HG03378 (cell line): ENCODE results near the gene IFI6.
A peak's percentile ranks its signal among the peaks of the same experiment; 100 is the strongest.
"Not testable (repeated sequence)": the region's sequence is repeated elsewhere in the genome, so short reads cannot be mapped to it uniquely, and the experiment has no call there.

Experiments used
- ATAC-seq: cut with Tn5 transposase; IDR thresholded peaks from one replicate; pipeline ENCODE4 v1.9.1; 2021; ENCODE audit warnings: mild to moderate bottlenecking, moderate library complexity; ENCODE audit not compliant: unreplicated experiment

The IFI6 gene

GRCh38 chr1:27671964-27672749, at the start of gene IFI6:
IFI6 (minus strand) TSS chr1:27672192; CDS start chr1:27669314, 2,878 bp downstream.
- ATAC-seq: peak; percentile 80

- no peak for ATAC-seq
Observed at GRCh38 chr1:27719286-27720251, 47.6 kb upstream of the IFI6 start.

GRCh38 chr1:27716262-27716895, 44.4 kb upstream of the IFI6 start:
- ATAC-seq: no peak

- ATAC-seq: no peak
Observed at GRCh38 chr1:27713869-27714513, 42.0 kb upstream of the IFI6 start.

- ATAC-seq: no peak
Observed at GRCh38 chr1:27713139-27713725, 41.2 kb upstream of the IFI6 start.

GRCh38 chr1:27710574-27710973, 38.6 kb upstream of the IFI6 start:
- no peak for ATAC-seq

GRCh38 chr1:27705545-27705944, 33.6 kb upstream of the IFI6 start:
- ATAC-seq: no peak

- no peak for ATAC-seq
Observed at GRCh38 chr1:27704958-27705357, 33.0 kb upstream of the IFI6 start.

GRCh38 chr1:27696835-27697234, 24.8 kb upstream of the IFI6 start:
- ATAC-seq: not testable (repeated sequence)

- ATAC-seq: no peak
Observed at GRCh38 chr1:27690183-27690582, 18.2 kb upstream of the IFI6 start.

- peak; percentile 51 for ATAC-seq
Observed at GRCh38 chr1:27689423-27690173, 17.6 kb upstream of the IFI6 start.

- no peak for ATAC-seq
Observed at GRCh38 chr1:27687906-27688305, 15.9 kb upstream of the IFI6 start.

GRCh38 chr1:27686223-27686990, 14.4 kb upstream of the IFI6 start:
- ATAC-seq: no peak

GRCh38 chr1:27684176-27684575, 12.2 kb upstream of the IFI6 start:
- ATAC-seq: no peak

GRCh38 chr1:27682351-27682944, 10.5 kb upstream of the IFI6 start:
- ATAC-seq: no peak

- ATAC-seq: not testable (repeated sequence)
Observed at GRCh38 chr1:27681580-27681979, 9.6 kb upstream of the IFI6 start.

GRCh38 chr1:27680225-27680791, 8.3 kb upstream of the IFI6 start:
- not testable (repeated sequence) for ATAC-seq

- ATAC-seq: no peak
Observed at GRCh38 chr1:27678747-27679146, 6.8 kb upstream of the IFI6 start.
